MM.1S (cell line): ENCODE measurements around the gene NME7.

Experiments used
- CTCF ChIP-seq: fragments of 300-600 bp; sonication (generic); IDR thresholded peaks from 2 replicates; pipeline ENCODE4 v1.5.1; 2016; ENCODE audit warnings: antibody characterized with exemption, low read length, mixed read lengths
- EZH2 ChIP-seq: fragments of 300-600 bp; sonication (generic); optimal IDR thresholded peaks from 2 replicates; pipeline ENCODE3; 2017; ENCODE audit warnings: low read depth, mild to moderate bottlenecking, antibody characterized with exemption, low read length, mixed read lengths

GRCh38 chr1:169360415-169360814, 7.2 kb downstream of the NME7 start:
- no peak for TF ChIP-seq CTCF
- TF ChIP-seq EZH2: no peak
